GM13977 (cell line): Measurements from ENCODE around the gene LMNA.

Source experiments
- DNase-seq: peaks from one replicate; pipeline ENCODE4 v3.0.0; 2012; ENCODE audit warnings: low spot score
- CTCF ChIP-seq: IDR thresholded peaks from 2 replicates; pipeline ENCODE4 v1.5.1; 2012; ENCODE audit warnings: mild to moderate bottlenecking, control low read depth; ENCODE audit not compliant: insufficient read depth; ENCODE audit errors: extremely low read depth, missing control alignments
- in situ Hi-C: fragments of 300-500 bp; cut with MboI; formaldehyde crosslinking; loops from one replicate; pipeline ENCODE4 v1.12.0; 2022; ENCODE audit warnings: low sequenced_read_pairs, low pct_unique_long_range_greater_than_20kb, mixed read lengths, inconsistent platforms; ENCODE audit not compliant: unreplicated experiment

The LMNA gene

GRCh38 chr1:156090138-156090839, 24.2 kb upstream of the LMNA start:
- TF ChIP-seq CTCF, result no peak
- DNase-seq, result no peak
- in situ Hi-C loops, result loop anchor here (5.0 to 10.0 kb wide), 2 partner anchors 42 to 225 kb away; no protein-coding TSS in a partner anchor

GRCh38 chr1:156090840-156091188, 23.7 kb upstream of the LMNA start:
- peak; percentile 80 for DNase-seq
- TF ChIP-seq CTCF, result peak; percentile 86
- in situ Hi-C loops, result loop anchor here (5.0 to 10.0 kb wide), 2 partner anchors 41 to 224 kb away; no protein-coding TSS in a partner anchor

- in situ Hi-C loops, result loop anchor here (5.0 to 10.0 kb wide), 2 partner anchors 41 to 223 kb away; no protein-coding TSS in a partner anchor
- no peak for DNase-seq
- TF ChIP-seq CTCF, result no peak
Observed at GRCh38 chr1:156091610-156092009, 22.9 kb upstream of the LMNA start.

GRCh38 chr1:156095906-156096508, 18.5 kb upstream of the LMNA start:
- peak; percentile 1 for TF ChIP-seq CTCF
- in situ Hi-C loops, result loop anchor here (10.0 kb wide), 1 partner anchor 219 kb away; no protein-coding TSS in a partner anchor
- DNase-seq, result no peak

- DNase-seq, result peak; percentile 85
- TF ChIP-seq CTCF, result peak; percentile 98
- in situ Hi-C loops, result loop anchor here (10.0 kb wide), 1 partner anchor 218 kb away; no protein-coding TSS in a partner anchor
Observed at GRCh38 chr1:156096640-156097391, 17.7 kb upstream of the LMNA start.

GRCh38 chr1:156097499-156098178, 16.9 kb upstream of the LMNA start:
- in situ Hi-C loops, result loop anchor here (10.0 kb wide), 1 partner anchor 217 kb away; no protein-coding TSS in a partner anchor
- TF ChIP-seq CTCF, result no peak
- DNase-seq, result no peak
